H1 (cell line): Measurements from ENCODE around the gene ZBTB16. TPM values are rescaled to one million over a fixed set of nuclear protein-coding genes. Genes with fewer than 3 reads are reported as not detected.

Source experiments
- CTCF ChIA-PET: fragments of 300-600 bp; sonication (Branson Sonifier 250); formaldehyde crosslinking; loops from one replicate; lab custom pipeline; 2021; ENCODE audit not compliant: partially characterized antibody; lab: Charles Lee
- POLR2A ChIA-PET: fragments of 300-600 bp; sonication (Branson Sonifier 250); formaldehyde crosslinking; loops from one replicate; lab custom pipeline; 2021; ENCODE audit warnings: inconsistent platforms; ENCODE audit not compliant: partially characterized antibody; lab: Charles Lee
- DNase-seq, 2 experiments: peaks; one replicate each; pipeline versions ENCODE4 v3.0.0 to v3.0.0-alpha.2; 2010 to 2022; ENCODE audit warnings: low spot score in 2 of 2, low read depth in 1 of 2, mixed read lengths in 1 of 2
- FAIRE-seq: peaks from 2 replicates; lab custom pipeline; 2011; peaks lifted over from hg19 to GRCh38; lab: Jason Lieb, UNC
- H2AFZ ChIP-seq: 2 replicates; pipeline ENCODE4 v1.8.1; 2012; ENCODE audit warnings: low read length, inconsistent platforms
- H2AK5ac ChIP-seq: 2 replicates; pipeline ENCODE4 v1.6.1; 2013; ENCODE audit warnings: low read depth, low read length
- H2BK120ac ChIP-seq: replicated peaks from 2 replicates; pipeline ENCODE3; 2013; ENCODE audit warnings: low read depth, low read length, inconsistent platforms
- H2BK12ac ChIP-seq: 2 replicates; pipeline ENCODE4 v1.6.1; 2013; ENCODE audit warnings: low read depth, low read length
- H2BK15ac ChIP-seq: 2 replicates; pipeline ENCODE4 v1.6.1; 2013; ENCODE audit warnings: low read length
- H2BK20ac ChIP-seq: 2 replicates; pipeline ENCODE4 v1.6.1; 2013; ENCODE audit warnings: low read length
- H2BK5ac ChIP-seq: 2 replicates; pipeline ENCODE4 v1.6.1; 2013; ENCODE audit warnings: low read depth, low read length
- H3K14ac ChIP-seq: 2 replicates; pipeline ENCODE4 v1.6.1; 2013; ENCODE audit warnings: inconsistent platforms; ENCODE audit not compliant: insufficient read length
- H3K18ac ChIP-seq: 2 replicates; pipeline ENCODE4 v1.6.1; 2013; ENCODE audit warnings: low read length; ENCODE audit errors: extremely low read depth
- H3K23ac ChIP-seq: 2 replicates; pipeline ENCODE4 v1.6.1; 2013; ENCODE audit warnings: inconsistent platforms; ENCODE audit not compliant: insufficient read length
- H3K23me2 ChIP-seq: 2 replicates; pipeline ENCODE4 v1.6.1; 2013; ENCODE audit warnings: low read depth, low read length
- H3K27ac ChIP-seq: 2 replicates; pipeline ENCODE4 v1.6.1; 2011; ENCODE audit warnings: low read depth, low read length, inconsistent platforms
- H3K27me3 ChIP-seq, 4 experiments: replicated peaks in 1 of 4; 1 replicate in 1 of 4; 2 replicates in 3 of 4; pipeline versions ENCODE4 v1.6.1 to v1.8.1; 2011 to 2013; ENCODE audit warnings: low read length in 3 of 4, mild to moderate bottlenecking in 3 of 4, inconsistent platforms in 2 of 4, mixed read lengths in 2 of 4, moderate library complexity in 1 of 4; ENCODE audit not compliant: control insufficient read depth in 3 of 4, insufficient read depth in 3 of 4; ENCODE audit errors: extremely low read depth in 1 of 4
- H3K36me3 ChIP-seq, 4 experiments: 2 replicates each; pipeline versions ENCODE4 v1.6.1 to v1.8.1; 2011 to 2013; ENCODE audit warnings: mild to moderate bottlenecking in 4 of 4, low read length in 3 of 4, moderate library complexity in 2 of 4, control low read depth in 1 of 4, inconsistent platforms in 1 of 4; ENCODE audit not compliant: insufficient read depth in 4 of 4, control insufficient read depth in 2 of 4
- H3K4ac ChIP-seq: replicated peaks from 2 replicates; pipeline ENCODE3; 2013; ENCODE audit warnings: low read length, low read depth, mixed read lengths, inconsistent platforms; ENCODE audit not compliant: insufficient read length
- H3K4me1 ChIP-seq, 4 experiments: replicated peaks in 1 of 4; 1 replicate in 1 of 4; 2 replicates in 3 of 4; pipeline versions ENCODE4 v1.6.1 to v1.8.1; 2011 to 2013; ENCODE audit warnings: low read length in 3 of 4, inconsistent platforms in 2 of 4, mixed read lengths in 1 of 4; ENCODE audit not compliant: insufficient read depth in 4 of 4, control insufficient read depth in 3 of 4
- H3K4me2 ChIP-seq, 2 experiments: 2 replicates each; pipeline versions ENCODE4 v1.6.1 to v1.8.1; 2011 to 2013; ENCODE audit warnings: low read depth in 2 of 2, low read length in 2 of 2, control low read depth in 1 of 2, inconsistent platforms in 1 of 2, mild to moderate bottlenecking in 1 of 2; ENCODE audit not compliant: insufficient read depth in 1 of 2
- H3K4me3 ChIP-seq, 4 experiments: fragments of 200-600, 300-600 bp in 1 of 4; sonication (generic), shearing (Covaris generic), sonication (Bioruptor Twin) in 1 of 4; 2 replicates each; pipeline versions ENCODE4 v1.5.1 to v1.8.1; 2011 to 2016; ENCODE audit warnings: low read length in 4 of 4, low read depth in 3 of 4, control low read depth in 2 of 4, inconsistent platforms in 2 of 4, mild to moderate bottlenecking in 2 of 4, mixed read lengths in 1 of 4, moderate library complexity in 1 of 4; ENCODE audit not compliant: insufficient read depth in 2 of 4; ENCODE audit errors: extremely low read depth in 1 of 4
- H3K56ac ChIP-seq: replicated peaks from 2 replicates; pipeline ENCODE3; 2013; ENCODE audit warnings: low read depth, mild to moderate bottlenecking, mixed read lengths, low read length, inconsistent platforms; ENCODE audit not compliant: insufficient read length
- H3K79me1 ChIP-seq: 2 replicates; pipeline ENCODE4 v1.6.1; 2013; ENCODE audit warnings: low read depth, low read length, control low read depth
- H3K79me2 ChIP-seq, 2 experiments: 2 replicates each; pipeline versions ENCODE4 v1.6.1 to v1.8.1; 2012 to 2013; ENCODE audit warnings: low read length in 2 of 2, mild to moderate bottlenecking in 2 of 2, inconsistent platforms in 1 of 2; ENCODE audit not compliant: insufficient read depth in 2 of 2, control insufficient read depth in 1 of 2
- H3K9ac ChIP-seq, 4 experiments: replicated peaks in 1 of 4; 1 replicate in 1 of 4; 2 replicates in 3 of 4; pipeline versions ENCODE4 v1.6.1 to v1.8.1; 2011 to 2013; ENCODE audit warnings: low read depth in 3 of 4, low read length in 3 of 4, control low read depth in 2 of 4, mild to moderate bottlenecking in 2 of 4, moderate library complexity in 2 of 4, inconsistent platforms in 1 of 4; ENCODE audit errors: extremely low read depth in 1 of 4
- H3K9me3 ChIP-seq, 2 experiments: 2 replicates each; pipeline versions ENCODE4 v1.6.1 to v1.8.1; 2012 to 2013; ENCODE audit warnings: mild to moderate bottlenecking in 2 of 2, moderate library complexity in 2 of 2, control low read depth in 1 of 2, inconsistent platforms in 1 of 2, low read depth in 1 of 2, low read length in 1 of 2, mixed read lengths in 1 of 2; ENCODE audit not compliant: insufficient read depth in 2 of 2
- H4K20me1 ChIP-seq, 2 experiments: replicated peaks in 1 of 2; 2 replicates each; pipeline versions ENCODE3 to v1.8.1; 2011 to 2013; ENCODE audit warnings: inconsistent platforms in 2 of 2, low read length in 2 of 2, mild to moderate bottlenecking in 1 of 2; ENCODE audit not compliant: insufficient read depth in 2 of 2, control insufficient read depth in 1 of 2
- H4K5ac ChIP-seq: 2 replicates; pipeline ENCODE4 v1.6.1; 2013; ENCODE audit warnings: low read length, low read depth, mixed read lengths, inconsistent platforms; ENCODE audit not compliant: insufficient read length
- H4K8ac ChIP-seq: 2 replicates; pipeline ENCODE4 v1.8.0; 2013; ENCODE audit warnings: mild to moderate bottlenecking, moderate library complexity, low read length, inconsistent platforms; ENCODE audit not compliant: insufficient read depth; ENCODE audit errors: extremely low read depth
- H4K91ac ChIP-seq: replicated peaks from 2 replicates; pipeline ENCODE3; 2013; ENCODE audit warnings: low read length, mixed read lengths, inconsistent platforms; ENCODE audit not compliant: insufficient read length
- ATF3 ChIP-seq: IDR thresholded peaks from 2 replicates; pipeline ENCODE4 v1.6.1; 2011; ENCODE audit warnings: low read depth, mild to moderate bottlenecking, low read length; ENCODE audit not compliant: insufficient read depth
- BCL11A ChIP-seq, 2 experiments: IDR thresholded peaks; one replicate each; pipeline ENCODE4 v1.6.1; 2011; ENCODE audit warnings: low read depth in 2 of 2, low read length in 2 of 2, mild to moderate bottlenecking in 2 of 2
- CBX8 ChIP-seq: fragments of 300-800, 300-1000 bp; sonication (generic); IDR thresholded peaks from 2 replicates; pipeline ENCODE4 v1.7.1; 2016; ENCODE audit warnings: low read depth, low read length, borderline replicate concordance
- CHD1 ChIP-seq: IDR thresholded peaks from 2 replicates; pipeline ENCODE4 v1.6.1; 2012; ENCODE audit warnings: low read depth, low read length, improper control_type of control experiment
- CTBP2 ChIP-seq: IDR thresholded peaks from 2 replicates; pipeline ENCODE4 v1.7.0; 2011; ENCODE audit warnings: borderline replicate concordance, mild to moderate bottlenecking, moderate library complexity, mixed read lengths, low read length; ENCODE audit not compliant: insufficient read depth, insufficient read length
- E2F6 ChIP-seq: IDR thresholded peaks from 2 replicates; pipeline ENCODE4 v1.6.1; 2012; ENCODE audit warnings: inconsistent platforms
- FOSL1 ChIP-seq: IDR thresholded peaks from 2 replicates; pipeline ENCODE4 v1.6.1; 2011; ENCODE audit warnings: mild to moderate bottlenecking, low read depth, low read length, moderate library complexity; ENCODE audit not compliant: insufficient read depth
- JUN ChIP-seq: IDR thresholded peaks from 2 replicates; pipeline ENCODE4 v1.6.1; 2011; ENCODE audit warnings: low read depth, mild to moderate bottlenecking, improper control_type of control experiment, low read length
- JUND ChIP-seq: IDR thresholded peaks from 2 replicates; pipeline ENCODE4 v1.6.1; 2011; ENCODE audit warnings: mild to moderate bottlenecking, improper control_type of control experiment, low read length
- KDM4A ChIP-seq: IDR thresholded peaks from one replicate; pipeline ENCODE4 v1.7.1; 2012; ENCODE audit warnings: low read depth, mild to moderate bottlenecking, moderate library complexity, low read length, inconsistent platforms; ENCODE audit not compliant: severe bottlenecking
- SIX5 ChIP-seq: IDR thresholded peaks from 2 replicates; pipeline ENCODE4 v1.6.1; 2011; ENCODE audit warnings: mild to moderate bottlenecking, low read depth, low read length
- YY1 ChIP-seq: IDR thresholded peaks from 2 replicates; pipeline ENCODE4 v1.6.1; 2011; ENCODE audit warnings: low read depth, mild to moderate bottlenecking, low read length
- WGBS, 2 experiments: shearing (Covaris generic) in 1 of 2; methylation state at CpG; one replicate each; pipeline versions ENCODE4 v1.1.6 to v1.1.7; 2013 to 2015; ENCODE audit warnings: low lambda C conversion rate in 2 of 2, mixed read lengths in 2 of 2, inconsistent platforms in 1 of 2, low coverage in 1 of 2, missing lambda C conversion rate in 1 of 2; ENCODE audit not compliant: insufficient replicate concordance in 2 of 2, insufficient coverage in 1 of 2, insufficient read length in 1 of 2; ENCODE audit errors: extremely low coverage in 1 of 2, missing lambda C conversion rate in 1 of 2; 5-methylcytosine and 5-hydroxymethylcytosine counted together
- polyA plus RNA-seq, 7 experiments: library from polyadenylated mRNA; depleted of rRNA in 3 of 7; stranded (reverse) in 5 of 7; unstranded in 2 of 7; fragments of >200 nt in 5 of 7; fragments of 200-250 nt in 2 of 7; gene quantifications; 1 replicate in 5 of 7; 2 replicates in 1 of 7; 4 replicates in 1 of 7; pipeline versions ENCODE4 v1.2.1 to v1.2.3, GENCODE V29; 2011 to 2013; ENCODE audit warnings: missing spikeins in 2 of 7, mixed read lengths in 2 of 7
- total RNA-seq: library from RNA; stranded (reverse); fragmentation: NEBNext Ultra II Directional; extraction: Animal tissue kit (Norgen Biotek cat#: 25700); gene quantifications from 2 replicates; pipeline ENCODE4 v1.2.1, GENCODE V29; 2021

The ZBTB16 gene
- total and polyA plus RNA-seq, 2 of the 8 experiments (the other 6 are each of a cell fraction or from before 2014, with no cell fraction given), result 0.12 to 0.61 TPM

- Histone ChIP-seq H2AK5ac (no peak overlapping the region), H4K5ac (no peak overlapping the region), H3K18ac (no peak overlapping the region), H3K4me2 (no peak overlapping the region), H2BK20ac (no peak overlapping the region), H3K56ac (no peak overlapping the region), H2BK12ac (no peak overlapping the region), H3K79me1 (no peaks in the 10 kb centered on the region), H3K79me2 (no peaks in the 10 kb centered on the region), H4K8ac (no peak overlapping the region), H3K27ac (no peak overlapping the region), H3K23me2 (no peaks in the 10 kb centered on the region), H3K27me3 (no peaks in the 10 kb centered on the region), H3K9ac (no peak overlapping the region), H2BK120ac (no peak overlapping the region), H2BK5ac (no peak overlapping the region), H4K20me1 (no peaks in the 10 kb centered on the region), H3K36me3 (no peaks in the 10 kb centered on the region), H3K4me1 (peaks cover 0 to 2% (median 0%) of the 10 kb centered on the region in 4 experiments; a peak in 1 of 7 replicates), H2BK15ac (no peak overlapping the region), H2AFZ (no peak overlapping the region), H3K23ac (no peak overlapping the region), H3K14ac (no peak overlapping the region), H3K4ac (no peak overlapping the region), H3K4me3 (no peak overlapping the region), H4K91ac (no peak overlapping the region), H3K9me3 (no peaks in the 10 kb centered on the region)
- DNase-seq (no peak), FAIRE-seq (no peak)
- ChIA-PET POLR2A (no interaction called here), CTCF (interaction anchor here (0.6 to 2.6 kb wide), 8 partner anchors 11 to 204 kb away, joined by 3 to 10 read pairs (median 3); no protein-coding TSS in a partner anchor)
- no peak for TF ChIP-seq SIX5
- TF ChIP-seq KDM4A, result no peak
- TF ChIP-seq CTBP2, result no peak
- TF ChIP-seq CBX8, result no peak
- no peak for TF ChIP-seq E2F6
- TF ChIP-seq FOSL1, result no peak
- no peak for TF ChIP-seq CHD1
- no peak for TF ChIP-seq BCL11A (IDR thresholded peaks at IDR 0.05; ENCODE audit: low read depth in 2 of 2, low read length in 2 of 2)
- no peak for TF ChIP-seq JUN
- TF ChIP-seq JUND, result no peak
- TF ChIP-seq ATF3, result no peak
- TF ChIP-seq YY1, result no peak
- 72% methylated on average over 4 of the region's 5 CpGs; no CpG with 5 or more reads in 1 of the 2 experiments for WGBS, 2 experiments
Observed at GRCh38 chr11:114167355-114167754, 107.8 kb downstream of the ZBTB16 start.
